ENCODE results near the gene LITAF. TPM values are rescaled to one million over a fixed set of nuclear protein-coding genes. Genes with fewer than 3 reads are reported as not detected.

Gene LITAF
- 100 to 1,000 TPM; 107 to 125 (median 115) TPM for polyA plus RNA-seq (ENCODE audit: insufficient read length in 3 of 3)

DNA sequence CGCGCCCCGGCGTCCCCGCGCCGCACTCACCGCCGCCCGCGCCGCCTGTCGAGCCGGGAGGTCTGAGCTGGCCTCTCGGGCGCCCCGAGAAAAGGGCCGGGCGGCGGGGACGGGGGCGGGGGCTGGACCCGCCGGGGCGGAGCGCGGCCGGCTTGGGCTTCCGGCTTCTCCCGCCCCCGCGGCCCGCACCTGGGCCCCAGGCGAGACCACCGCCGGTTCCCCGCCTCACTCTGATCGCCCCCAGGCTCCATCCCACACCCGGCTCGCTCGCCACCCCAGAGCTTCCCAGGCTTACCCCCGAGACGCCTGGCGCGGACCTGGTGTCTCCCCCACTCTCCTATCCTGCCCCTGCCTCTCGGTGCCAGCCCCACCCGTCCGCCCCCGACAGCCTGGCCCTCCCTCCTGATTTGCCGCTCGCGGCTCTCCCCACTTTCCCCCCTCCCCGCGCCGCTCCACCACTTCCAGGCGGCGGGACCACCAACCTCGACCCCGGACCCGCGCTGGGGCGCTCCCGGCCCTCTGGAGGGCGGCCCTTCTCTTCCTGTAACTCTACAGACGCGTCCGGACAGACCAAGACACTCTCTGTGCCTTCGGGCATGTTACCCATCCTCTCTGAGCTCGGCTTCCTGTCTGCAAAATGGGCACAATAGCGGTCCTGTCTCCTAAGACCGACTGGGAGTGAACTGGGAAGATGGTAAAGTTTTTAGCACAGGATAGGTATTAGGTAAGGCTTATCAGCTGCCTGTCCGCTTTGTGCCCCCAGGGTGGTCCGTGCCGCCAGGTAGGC, at the start of gene LITAF:
TSS of gene LITAF (minus strand) at position 64 of the 787 bp plus-strand sequence. CDS start 30,189 bp downstream, outside the sequence.
- DNase-seq (ENCODE audit: low read depth in 3 of 3, low spot score in 2 of 3), result no peak

DNA sequence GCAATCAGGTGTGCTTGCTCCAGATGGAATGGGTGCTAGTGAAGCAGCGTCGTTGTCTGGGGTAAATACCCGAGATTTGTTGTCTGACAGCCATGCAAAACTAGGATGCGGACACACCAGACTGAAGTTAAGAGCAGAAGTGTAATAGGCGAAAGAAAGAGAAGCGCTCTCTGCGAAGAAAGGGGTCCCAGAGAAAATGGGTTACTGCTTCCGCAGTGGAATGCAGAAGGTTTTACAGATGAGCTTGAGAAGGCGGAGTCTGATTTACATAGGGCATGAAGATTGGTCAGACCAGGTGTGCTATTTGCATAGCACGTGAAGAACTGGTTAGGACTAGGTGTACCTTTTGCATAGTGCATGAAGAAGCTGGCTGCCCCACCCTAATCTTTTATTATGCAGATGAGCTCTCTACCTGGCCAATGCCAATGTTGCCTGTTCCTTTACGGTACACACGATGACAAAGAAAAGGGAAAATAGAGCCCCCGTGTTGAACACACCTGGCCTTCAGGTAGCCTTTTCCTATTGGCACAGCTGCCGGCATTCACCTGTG, 49.5 kb upstream of the LITAF start:
- no peak for DNase-seq (ENCODE audit: low read depth in 3 of 3, low spot score in 2 of 3)

DNA sequence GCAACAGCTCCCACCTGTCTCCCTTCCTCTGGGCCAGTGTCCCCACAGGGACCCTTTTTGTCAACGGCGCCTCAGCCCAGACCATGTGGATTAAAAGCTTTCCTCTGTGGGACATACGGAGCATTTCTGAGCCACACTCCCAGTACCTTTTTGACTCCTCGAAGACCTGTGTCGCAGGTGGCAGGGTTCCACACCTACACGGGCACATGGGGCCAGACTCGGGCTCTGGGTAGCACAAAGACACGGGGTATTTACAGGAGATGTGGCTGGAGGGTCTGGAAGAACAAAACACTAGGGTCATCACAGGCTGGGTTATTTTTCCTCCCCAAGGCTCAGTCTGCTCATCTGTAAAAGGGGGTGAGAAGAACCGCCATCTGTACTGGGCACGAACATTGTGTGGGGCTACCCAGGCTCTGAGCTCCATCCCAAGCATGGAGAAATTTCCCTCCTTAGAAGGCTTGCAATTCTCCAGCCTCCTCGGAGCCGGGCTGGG, 49.0 kb upstream of the LITAF start:
- DNase-seq (ENCODE audit: low read depth in 3 of 3, low spot score in 2 of 3), result no peak

DNA sequence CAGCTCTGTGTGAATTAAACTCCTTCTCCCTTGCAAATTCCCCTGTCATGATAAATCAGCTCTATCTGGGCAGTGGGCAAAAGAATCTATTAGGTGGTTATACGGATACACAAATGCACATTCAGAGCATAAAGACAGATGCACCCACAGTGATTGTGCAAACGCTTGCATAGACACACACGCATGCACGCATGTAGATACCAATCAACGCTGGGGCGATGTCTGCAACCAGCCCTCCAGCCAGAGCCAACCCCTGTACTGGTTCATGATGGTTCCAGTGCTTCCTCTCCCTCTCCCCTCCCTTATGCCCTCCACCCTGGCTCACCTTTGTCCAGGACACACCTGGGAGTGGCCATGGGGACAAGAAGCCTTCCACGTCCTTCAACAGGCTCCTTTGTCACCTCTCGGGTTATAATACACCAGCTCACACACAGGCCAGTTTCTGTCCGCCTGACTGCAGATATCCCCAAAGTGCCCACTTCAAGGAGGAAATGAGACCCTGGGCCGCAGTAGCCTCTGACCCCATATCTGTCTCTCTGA, 48.5 kb upstream of the LITAF start:
- DNase-seq (ENCODE audit: low read depth in 3 of 3, low spot score in 2 of 3), result no peak

DNA sequence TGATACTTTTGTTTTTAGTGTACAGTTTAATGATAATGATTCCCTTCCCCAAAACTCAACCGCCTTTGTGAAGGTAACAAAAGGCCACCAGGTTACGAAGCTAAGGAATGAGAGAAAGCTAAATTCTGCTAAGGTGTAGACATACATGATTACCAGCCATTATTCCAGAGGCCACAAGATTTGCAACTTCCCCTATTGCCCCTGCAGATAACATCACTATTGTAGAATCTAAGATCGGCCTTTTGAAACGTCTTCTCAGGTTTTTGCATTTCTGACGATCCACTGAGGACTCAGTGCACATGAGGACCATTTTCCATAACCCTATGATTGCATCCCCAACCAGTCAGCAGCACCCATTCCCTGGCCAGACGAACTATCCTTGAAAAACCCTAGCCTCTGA, 47.6 kb upstream of the LITAF start:
- no peak for DNase-seq (ENCODE audit: low read depth in 3 of 3, low spot score in 2 of 3)

DNA sequence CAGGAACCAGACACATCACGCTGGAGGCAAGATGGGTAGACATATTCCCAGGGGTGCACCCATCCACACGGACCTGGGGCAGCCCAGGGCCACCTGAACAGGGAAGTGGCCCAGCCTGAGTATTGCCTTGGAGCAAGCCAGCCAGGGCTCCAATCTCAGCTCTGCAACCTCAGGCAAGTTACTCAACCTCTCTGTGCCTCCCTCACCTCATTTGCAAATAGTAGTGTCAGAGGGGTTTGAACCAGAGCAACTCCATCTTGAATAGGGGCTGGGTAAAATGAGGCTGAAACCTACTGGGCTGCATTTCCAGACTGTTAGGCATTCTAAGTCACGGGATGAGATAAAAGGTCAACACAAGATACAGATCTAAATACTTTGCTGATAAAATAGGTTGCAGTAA, 46.4 kb upstream of the LITAF start:
- no peak for DNase-seq (ENCODE audit: low read depth in 3 of 3, low spot score in 2 of 3)

DNA sequence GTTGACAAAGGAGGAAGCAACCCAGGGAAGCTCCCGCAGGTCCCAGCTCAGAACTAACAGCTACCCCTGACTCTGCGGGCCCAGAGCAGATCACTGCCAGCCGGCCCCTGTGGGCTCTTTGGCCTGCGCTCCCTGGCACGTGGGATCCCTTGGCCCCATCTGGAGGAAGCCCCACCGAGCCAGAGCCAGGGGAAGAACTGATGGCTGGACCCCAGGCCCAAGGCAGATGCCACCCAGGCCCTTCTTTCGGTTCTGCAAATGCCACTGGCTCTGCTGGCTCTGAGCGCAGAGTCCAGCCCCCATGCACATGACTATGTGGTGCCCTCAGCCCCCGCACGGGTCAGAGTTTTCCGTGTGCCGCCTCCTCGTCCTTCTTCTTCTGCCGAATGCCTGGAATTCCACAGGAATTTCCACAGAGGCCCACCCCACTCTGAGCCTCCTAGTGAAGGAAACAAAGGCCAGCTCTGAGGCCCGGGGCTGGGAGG, 45.8 kb upstream of the LITAF start:
- no peak for DNase-seq (ENCODE audit: low read depth in 3 of 3, low spot score in 2 of 3)

DNA sequence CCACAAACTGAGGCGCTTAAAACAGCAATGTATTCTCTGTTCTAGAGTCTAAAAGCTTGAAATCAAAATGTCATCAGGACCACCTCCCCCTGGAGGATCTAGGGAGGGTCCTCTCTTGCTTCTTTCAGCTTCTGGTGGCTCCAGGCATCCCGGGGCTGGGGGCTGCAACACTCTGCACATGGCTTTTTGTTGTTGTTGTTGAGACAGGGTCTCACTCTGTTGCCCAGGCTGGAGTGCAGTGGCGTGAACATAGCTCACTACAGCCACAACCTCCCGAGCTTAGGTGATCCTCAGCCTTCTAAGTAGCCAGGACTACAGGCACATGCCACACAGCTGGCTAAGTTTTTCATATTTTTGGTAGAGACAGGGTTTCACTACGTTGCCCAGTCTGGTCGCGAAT, 44.5 kb upstream of the LITAF start:
- no peak for DNase-seq (ENCODE audit: low read depth in 3 of 3, low spot score in 2 of 3)

DNA sequence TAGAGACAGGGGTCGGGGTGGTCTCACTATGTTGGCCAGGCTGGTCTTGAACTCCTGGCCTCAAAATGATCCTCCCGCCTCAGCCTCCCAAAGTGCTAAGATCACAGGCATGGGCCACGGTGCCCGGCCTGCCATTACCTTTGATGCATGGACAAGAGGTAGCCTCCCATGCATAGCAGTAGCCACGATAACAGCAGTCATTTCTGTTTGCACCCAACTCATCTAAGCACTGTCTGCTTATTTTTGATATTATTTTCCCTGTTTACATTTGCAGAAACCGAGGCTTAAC, 44.0 kb upstream of the LITAF start:
- no peak for DNase-seq (ENCODE audit: low read depth in 3 of 3, low spot score in 2 of 3)

DNA sequence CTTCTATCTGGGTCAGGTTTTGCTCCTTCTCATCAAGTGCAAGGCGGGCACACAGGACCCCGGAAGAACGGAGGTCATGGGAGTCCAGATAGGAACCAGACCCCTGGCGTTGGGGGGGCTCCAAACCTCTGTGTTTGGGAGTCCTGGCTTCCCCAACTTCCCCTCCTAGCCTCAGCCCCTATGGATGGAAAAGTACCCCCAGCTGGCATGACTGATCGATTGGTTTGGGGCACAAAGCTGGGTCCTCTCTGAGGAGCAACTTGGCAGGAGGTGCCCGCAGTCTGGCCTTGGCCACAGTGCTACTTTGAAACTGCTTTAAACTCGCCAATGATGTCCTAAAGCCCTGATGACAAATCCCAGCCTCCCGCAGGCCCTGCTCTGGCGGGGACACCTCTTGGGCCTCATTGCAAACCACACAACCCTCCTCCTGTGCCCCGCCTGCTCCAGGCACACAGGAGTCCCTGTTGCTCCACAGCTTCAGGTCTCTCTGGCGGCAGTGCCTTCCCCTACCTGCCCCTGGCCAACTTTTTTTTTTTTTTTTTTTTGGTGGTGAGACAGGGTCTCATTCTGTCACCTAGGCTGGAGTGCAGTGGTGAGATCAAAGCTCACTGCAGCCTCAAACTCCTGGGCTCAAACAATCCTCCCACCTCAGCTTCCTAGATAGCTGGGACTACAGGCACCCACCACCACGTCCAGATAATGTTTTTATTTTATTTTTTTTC, 43.5 kb upstream of the LITAF start:
- no peak for DNase-seq (ENCODE audit: low read depth in 3 of 3, low spot score in 2 of 3)

DNA sequence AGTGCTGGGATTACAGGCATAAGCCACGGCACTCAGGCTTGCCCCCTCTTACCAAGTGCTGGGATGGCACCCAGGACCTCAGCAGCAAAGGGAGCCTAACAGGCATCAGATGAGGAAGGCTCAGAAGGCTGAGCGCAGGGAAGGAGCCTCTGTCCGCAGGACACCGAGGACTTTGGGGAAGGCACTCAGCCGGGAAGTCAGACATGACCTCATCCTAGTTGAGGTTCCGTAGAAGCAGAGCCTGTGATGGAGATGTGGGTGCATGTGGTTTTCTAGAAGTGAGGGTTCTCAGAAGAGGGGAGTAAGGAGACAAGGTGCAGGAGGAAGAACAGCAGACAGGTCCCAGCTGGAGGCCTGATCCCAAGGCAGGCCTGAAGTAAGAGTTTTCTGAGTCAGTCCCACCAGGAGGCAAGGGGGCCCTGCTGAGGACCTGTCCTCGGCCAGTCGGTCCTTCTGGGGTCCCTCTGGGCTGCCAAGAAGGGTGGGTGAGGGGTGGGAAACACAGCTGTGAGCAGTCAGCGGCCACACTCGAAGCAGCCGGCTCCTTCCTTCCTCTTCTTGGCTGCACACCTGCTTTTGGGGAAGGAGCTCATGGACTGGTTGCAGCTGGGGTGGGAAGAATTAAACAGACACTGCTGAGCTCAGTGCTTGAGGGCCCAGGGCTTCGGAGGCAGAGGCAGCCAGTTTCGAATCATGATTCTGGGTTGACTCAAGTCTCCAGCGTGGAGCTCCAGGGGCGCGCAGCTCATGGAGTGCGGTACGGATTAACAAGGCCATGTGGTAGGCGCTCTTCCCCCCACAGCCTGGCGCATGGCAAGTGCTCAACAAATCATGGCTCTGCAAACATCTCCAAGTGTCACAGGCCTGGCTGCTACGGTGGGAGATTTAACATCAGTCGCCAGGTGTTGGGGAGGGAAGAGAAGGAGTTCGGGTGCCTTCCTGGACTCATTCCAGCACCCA, 42.6 kb upstream of the LITAF start:
- DNase-seq (ENCODE audit: low read depth in 3 of 3, low spot score in 2 of 3), result no peak

DNA sequence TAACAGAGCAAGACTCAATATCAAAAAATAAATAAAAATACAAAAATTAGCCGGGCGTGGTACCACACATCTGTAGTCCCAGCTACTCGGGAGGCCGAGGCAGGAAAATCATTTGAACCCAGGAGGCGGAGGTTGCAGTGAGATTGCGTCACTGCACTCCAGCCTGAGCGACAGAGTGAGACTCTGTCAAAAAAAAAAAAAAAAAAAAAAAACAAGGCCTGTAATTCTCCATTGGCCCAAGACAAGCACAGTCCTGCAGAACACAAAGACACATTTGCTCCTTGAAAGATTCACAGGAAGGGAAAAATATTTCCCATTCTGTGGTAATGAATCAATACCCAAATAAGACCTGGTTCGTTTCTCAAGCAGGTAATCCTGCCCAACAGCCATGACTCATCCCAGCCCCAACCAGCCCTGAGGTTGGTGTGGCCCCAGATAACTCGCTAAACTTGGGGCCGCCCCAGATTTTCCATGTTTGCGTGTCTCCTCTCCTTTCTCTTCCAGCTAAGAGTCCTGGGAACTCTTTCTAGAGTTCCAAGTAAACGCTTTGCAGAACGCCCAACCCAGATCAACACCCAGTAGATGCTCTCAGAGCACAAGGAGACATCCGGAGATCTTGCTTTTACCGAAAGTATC, 41.2 kb upstream of the LITAF start:
- DNase-seq (ENCODE audit: low read depth in 3 of 3, low spot score in 2 of 3), result no peak

DNA sequence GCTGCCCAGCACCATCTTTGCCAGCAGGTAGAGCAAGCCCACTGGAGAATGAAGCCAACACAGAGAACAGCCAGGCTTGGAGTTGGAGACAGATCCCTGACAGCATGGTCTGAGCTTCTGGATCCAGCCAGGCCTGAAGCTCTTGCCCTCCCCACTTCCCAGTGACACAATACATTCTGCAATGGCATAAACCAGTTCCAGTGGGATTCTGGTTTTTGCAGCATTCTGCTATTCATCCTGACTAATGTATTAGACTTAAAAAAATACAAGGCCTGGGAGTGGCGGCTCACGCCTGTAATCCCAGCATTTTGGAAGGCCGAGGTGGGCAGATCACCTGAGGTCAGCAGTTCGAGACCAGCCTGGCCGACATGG, 40.6 kb upstream of the LITAF start:
- no peak for DNase-seq (ENCODE audit: low read depth in 3 of 3, low spot score in 2 of 3)

DNA sequence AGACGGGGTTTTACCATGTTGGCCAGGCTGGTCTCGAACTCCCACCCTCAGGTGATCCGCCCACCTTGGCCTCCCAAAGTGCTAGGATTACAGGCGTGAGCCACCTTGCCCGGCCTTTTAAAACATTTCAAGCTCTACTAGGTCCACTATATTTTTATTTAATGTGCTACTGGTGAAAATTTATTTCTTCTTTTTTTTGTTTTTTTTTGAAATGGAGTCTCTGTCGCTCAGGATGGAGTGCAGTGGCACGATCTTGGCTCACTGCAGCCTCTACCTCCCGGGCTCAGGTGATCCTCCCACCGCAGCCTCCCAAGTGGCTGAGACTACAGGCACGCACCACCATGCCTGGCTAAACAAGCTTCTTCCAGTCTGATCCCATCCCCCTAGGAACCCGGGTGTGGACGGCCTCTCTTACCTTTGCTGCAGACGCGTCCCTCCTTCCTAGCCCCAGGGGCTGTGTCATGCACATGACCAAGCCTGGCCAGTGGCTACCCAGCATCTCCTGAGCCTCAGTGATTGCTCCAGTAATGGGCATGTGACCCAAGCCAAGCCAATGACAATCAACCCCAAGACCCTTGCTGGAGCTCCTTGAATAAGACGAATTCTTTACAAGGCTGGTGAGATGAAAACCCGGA, 40.1 kb upstream of the LITAF start:
- no peak for DNase-seq (ENCODE audit: low read depth in 3 of 3, low spot score in 2 of 3)

DNA sequence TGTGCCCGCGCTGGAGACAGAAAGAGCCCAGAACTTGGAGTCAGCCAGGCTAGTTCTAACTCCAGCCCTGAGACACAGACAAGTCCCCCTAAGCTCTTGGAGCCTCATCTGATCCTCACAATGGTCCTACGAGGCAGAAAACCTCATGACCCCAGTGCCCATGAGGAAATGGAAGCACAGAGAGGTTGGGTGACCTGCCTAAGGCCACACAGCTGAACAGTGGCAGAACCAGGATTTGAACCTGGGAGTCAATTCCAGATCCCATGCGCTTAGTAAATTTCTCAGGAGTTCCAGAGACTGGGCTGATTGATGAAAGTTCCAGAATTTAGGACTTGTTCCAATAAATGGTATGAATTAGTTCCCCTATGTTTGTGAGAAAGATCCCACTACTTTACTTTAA, 39.0 kb upstream of the LITAF start:
- DNase-seq (ENCODE audit: low read depth in 3 of 3, low spot score in 2 of 3), result no peak

DNA sequence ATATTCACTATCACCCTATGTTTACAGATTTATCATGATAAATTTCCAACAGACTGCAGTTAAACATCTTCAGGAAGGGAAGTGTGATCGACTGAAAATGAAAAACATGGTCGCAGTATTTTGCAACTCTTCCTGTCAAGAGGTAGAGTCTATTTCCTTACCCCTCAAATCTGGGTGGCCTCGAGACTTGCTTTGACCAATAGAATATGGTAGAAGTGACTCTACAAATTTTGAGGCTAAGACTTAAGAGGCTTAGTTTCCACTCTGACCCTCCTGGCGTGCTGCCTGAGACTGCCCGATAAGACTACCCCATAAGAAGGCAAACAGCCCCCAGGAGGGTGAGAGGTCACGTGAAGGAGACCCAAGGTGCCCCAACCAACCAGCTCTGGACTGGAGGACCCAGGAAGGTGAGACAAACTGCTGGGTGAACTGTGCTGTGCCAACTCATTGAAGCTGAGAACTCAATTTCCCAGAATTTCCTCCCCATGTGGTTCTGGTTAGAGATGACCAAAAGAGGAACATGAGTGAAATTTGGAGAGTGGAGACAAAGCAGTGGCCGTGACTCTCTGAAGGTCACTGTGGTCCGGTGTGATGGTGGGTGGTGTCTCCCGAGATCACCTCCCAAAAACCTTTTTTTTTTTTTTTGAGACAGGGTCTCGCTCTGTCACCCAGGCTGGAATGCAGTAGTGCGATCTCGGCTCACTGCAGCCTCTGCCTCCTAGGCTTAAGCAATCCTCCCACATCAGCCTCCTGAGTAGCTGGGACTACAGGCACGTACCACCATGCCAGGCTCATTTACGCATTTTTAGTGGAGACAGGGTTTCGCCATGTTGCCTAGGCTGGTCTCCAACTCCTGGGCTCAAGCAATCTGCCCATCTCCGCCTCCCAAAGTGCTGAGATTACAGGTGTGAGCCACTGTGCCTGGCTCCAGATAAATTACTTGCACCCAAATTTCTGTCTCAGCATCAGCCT, 38.2 kb upstream of the LITAF start:
- DNase-seq (ENCODE audit: low read depth in 3 of 3, low spot score in 2 of 3), result no peak

DNA sequence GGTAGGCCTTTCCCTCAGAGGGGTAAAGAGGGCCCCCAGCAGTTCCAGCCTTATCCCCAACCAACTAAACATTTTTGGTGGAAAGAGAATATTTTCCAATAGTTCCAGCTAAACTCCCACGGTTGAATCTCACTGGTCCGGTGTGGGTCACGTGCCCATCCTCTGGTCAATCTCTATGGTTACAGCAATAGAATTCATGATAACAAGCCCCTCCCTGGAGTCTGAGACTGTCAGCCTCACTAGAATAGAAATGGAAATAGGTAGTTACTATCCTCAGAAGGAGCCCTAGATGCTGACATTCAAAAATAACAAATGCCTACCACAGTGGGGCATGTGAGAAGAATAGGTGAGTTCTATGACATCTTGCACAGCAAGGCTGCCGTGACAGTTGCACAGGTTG, 37.5 kb upstream of the LITAF start:
- no peak for DNase-seq (ENCODE audit: low read depth in 3 of 3, low spot score in 2 of 3)

DNA sequence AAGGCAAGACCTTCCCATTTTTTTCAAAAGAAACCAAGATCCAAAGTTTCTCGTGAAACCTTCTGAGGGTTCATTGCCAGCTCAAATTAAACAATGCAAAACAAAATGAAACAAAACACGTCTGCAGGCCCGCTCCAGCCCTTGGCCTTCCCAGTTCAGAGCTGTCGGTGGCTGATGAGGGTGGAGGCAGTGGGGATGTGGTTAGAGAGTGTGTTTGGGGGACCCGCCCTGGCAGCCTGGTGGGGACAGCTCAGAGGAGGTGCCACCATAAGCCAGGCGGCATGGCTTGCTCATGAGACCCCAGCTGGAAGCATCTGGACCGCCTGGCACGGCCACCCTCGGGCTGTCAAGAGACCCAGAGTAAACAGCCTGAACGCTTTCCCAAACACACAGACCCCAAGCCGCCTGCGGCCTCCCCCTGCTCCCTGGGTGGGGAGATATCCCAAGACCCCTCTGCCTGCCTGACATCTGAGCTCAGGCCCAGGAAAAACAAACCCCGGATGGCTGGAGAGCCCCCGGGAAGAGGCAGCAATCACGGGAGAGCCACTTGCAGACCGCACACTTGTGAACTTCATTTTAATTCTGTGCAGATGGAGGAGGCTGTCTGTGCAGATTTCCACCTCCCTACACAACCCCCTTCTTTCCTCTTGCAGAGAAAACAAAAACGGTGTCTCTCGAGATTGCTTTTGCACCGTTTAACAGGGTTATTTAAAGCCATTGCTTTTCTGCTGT, 35.4 kb upstream of the LITAF start:
- no peak for DNase-seq (ENCODE audit: low read depth in 3 of 3, low spot score in 2 of 3)

Data from right renal cortex interstitium (tissue), 3 donors.